Uterus (tissue), 4 donors: ENCODE measurements around the gene PRELID3B. TPM values are rescaled to one million over a fixed set of nuclear protein-coding genes. Genes with fewer than 3 reads are reported as not detected.

Experiments
- DNase-seq, 2 donors: peaks; one replicate each; pipeline ENCODE4 v3.0.0-alpha.2; 2019 to 2020
- H3K27ac ChIP-seq, 2 donors: fragments of 200-600 bp; sonication (generic); 1 replicate in 1 of 2; 2 replicates in 1 of 2; pipeline ENCODE4 v1.5.1; 2016 to 2018
- H3K27me3 ChIP-seq, 2 donors: fragments of 200-600 bp; sonication (generic); one replicate each; pipeline ENCODE4 v1.5.1; 2018 to 2019; ENCODE audit warnings: control low read depth in 1 of 2
- H3K36me3 ChIP-seq, 2 donors: fragments of 200-600 bp; sonication (generic); one replicate each; pipeline ENCODE4 v1.5.1; 2019; ENCODE audit warnings: control low read depth in 1 of 2
- H3K4me1 ChIP-seq, 2 donors: fragments of 200-600 bp; sonication (generic); one replicate each; pipeline ENCODE4 v1.5.1; 2018 to 2019; ENCODE audit warnings: control low read depth in 1 of 2
- H3K4me3 ChIP-seq, 2 donors: fragments of 200-600 bp; sonication (generic); 1 replicate in 1 of 2; 2 replicates in 1 of 2; pipeline ENCODE4 v1.5.1; 2018 to 2019; ENCODE audit warnings: mild to moderate bottlenecking in 1 of 2
- H3K9me3 ChIP-seq, 2 donors: fragments of 200-600 bp; sonication (generic); one replicate each; pipeline ENCODE4 v1.5.1; 2019; ENCODE audit warnings: control low read depth in 1 of 2
- POLR2A ChIP-seq, 2 donors: fragments of 450-650 bp; IDR thresholded peaks; one replicate each; pipeline ENCODE4 v1.6.1; 2016; ENCODE audit warnings: antibody characterized with exemption in 2 of 2, mild to moderate bottlenecking in 1 of 2, moderate library complexity in 1 of 2
- intact Hi-C: fragments of 100-400 bp; cut with DNase I; formaldehyde crosslinking; loops from one replicate; pipeline ENCODE4 v1.15.1; 2023; ENCODE audit warnings: low total_unique reads
- total RNA-seq, 4 donors: library from RNA; depleted of rRNA in 3 of 4; stranded (reverse); fragments of >200 nt in 3 of 4; gene quantifications; one replicate each; pipeline versions ENCODE4 v1.1.0 to v1.2.4, GENCODE V29; 2014 to 2023
- TF ChIP-seq, protein P1 (sequence below), 4 experiments: fragments of 200-600 bp in 2 of 4; fragments of 450-650 bp in 2 of 4; sonication (generic) in 2 of 4; IDR thresholded peaks; one replicate each; pipeline ENCODE4 v1.5.1; 2016 to 2019; ENCODE audit warnings: antibody characterized with exemption in 4 of 4, mild to moderate bottlenecking in 2 of 4, moderate library complexity in 1 of 4
- donor health status: DM: yes; HTN: yes; CAD: no.

The PRELID3B gene
- total RNA-seq, 4 donors from 2014 or later: 13.3 to 44.3 (median 31.9) TPM

DNA sequence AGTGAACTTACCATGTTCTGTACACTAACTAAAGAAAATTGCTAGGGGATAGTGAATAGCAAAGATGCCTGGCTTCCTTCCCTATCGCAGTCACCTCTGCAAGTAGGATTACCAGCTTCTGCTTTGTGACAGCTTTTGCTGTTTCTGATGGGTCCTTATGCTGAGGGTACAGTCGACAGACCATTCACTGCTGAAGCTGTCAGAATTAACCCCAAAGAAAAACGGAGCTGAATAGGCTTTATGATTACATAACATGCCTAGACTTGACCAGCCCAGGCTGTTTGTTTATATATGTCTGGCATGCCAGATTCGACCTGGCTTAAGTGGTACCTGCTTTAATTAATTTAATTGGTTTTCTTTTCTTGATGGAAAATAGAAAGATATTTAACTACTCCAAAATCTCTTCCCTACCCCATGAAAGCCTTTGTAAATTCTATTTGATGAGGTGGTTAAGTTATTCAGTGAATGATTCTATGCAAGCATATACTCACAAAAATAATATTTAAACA is 21.7 kb upstream of the PRELID3B start:
- Histone ChIP-seq H3K4me3 (no peak overlapping the region), H3K4me1 (no peaks in the 10 kb centered on the region), H3K9me3 (no peaks in the 10 kb centered on the region), H3K36me3 (no peaks in the 10 kb centered on the region), H3K27me3 (no peaks in the 10 kb centered on the region), H3K27ac (peak overlapping the region; percentile 56 to 64)
- intact Hi-C loops: no loop called here
- DNase-seq: no peak
- TF ChIP-seq, protein P1, sequence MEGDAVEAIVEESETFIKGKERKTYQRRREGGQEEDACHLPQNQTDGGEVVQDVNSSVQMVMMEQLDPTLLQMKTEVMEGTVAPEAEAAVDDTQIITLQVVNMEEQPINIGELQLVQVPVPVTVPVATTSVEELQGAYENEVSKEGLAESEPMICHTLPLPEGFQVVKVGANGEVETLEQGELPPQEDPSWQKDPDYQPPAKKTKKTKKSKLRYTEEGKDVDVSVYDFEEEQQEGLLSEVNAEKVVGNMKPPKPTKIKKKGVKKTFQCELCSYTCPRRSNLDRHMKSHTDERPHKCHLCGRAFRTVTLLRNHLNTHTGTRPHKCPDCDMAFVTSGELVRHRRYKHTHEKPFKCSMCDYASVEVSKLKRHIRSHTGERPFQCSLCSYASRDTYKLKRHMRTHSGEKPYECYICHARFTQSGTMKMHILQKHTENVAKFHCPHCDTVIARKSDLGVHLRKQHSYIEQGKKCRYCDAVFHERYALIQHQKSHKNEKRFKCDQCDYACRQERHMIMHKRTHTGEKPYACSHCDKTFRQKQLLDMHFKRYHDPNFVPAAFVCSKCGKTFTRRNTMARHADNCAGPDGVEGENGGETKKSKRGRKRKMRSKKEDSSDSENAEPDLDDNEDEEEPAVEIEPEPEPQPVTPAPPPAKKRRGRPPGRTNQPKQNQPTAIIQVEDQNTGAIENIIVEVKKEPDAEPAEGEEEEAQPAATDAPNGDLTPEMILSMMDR (IDR thresholded peaks at IDR 0.05): no peak
- TF ChIP-seq POLR2A (IDR thresholded peaks at IDR 0.05): no peak

DNA sequence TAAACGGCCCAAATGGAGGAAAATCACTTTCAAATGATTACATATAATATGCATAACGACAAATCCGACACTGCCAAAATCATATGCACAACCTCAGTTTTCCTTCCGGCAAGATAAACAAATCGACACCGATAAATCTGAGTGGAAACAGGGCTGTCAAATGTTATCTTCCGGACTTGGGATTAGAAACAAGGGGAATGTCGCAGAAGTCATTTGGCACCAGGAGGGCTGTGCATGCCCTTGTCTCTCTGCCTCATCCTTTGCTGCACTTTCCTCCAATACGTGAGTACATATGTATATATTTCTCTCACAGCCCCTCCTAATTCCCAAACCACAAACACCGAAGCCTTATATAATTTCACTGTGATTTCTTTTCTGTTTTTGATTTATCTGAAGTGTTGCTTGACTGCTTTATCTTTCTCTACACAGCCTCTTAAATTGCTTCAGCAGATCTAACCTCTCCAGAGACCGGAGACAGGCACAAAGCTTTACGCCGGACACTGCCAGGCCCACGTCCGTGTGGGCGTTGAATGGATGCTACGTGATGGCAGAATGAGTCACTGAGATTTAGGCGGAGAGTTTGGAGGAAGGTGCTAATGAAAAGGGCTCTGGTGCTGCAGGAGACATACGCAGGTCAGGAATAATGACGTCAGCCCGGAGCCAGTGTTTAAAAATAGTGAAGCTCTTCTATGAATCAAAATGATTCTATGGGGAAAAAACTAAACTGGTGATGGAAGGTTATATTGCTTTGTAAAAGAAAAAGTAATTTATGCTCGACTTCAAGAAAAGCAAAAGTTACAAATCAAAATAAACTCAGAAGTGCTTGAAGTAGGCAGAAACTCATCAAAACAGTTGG is 21.0 kb upstream of the PRELID3B start:
- peak; percentile 63 to 74 for DNase-seq
- intact Hi-C loops: no loop called here

DNA sequence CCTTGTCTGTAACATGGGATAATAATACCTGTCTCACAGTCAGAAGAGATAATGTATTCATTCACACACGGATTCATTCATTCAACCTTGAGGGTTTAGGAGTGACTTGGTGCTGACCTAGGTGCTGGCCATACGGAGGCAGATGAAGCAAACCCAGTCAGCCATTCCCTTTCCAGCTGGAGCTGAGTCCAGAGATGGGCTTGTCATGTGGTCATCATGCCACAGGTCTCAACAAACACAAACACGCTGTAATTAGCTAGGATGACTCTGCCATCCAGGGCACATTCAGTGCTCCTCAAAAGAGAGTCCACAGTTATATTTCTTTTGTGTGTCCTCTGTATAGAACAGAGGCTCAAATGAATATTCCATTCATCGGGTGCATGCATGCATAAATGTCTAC is 19.5 kb upstream of the PRELID3B start:
- no peak for TF ChIP-seq POLR2A (IDR thresholded peaks at IDR 0.05)
- TF ChIP-seq, protein P1 (IDR thresholded peaks at IDR 0.05): no peak
- no peak for DNase-seq
- intact Hi-C loops: no loop called here

More for the DNA sequence above, 21.0 kb upstream of the PRELID3B start:
- Histone ChIP-seq H3K27me3 (no peaks in the 10 kb centered on the region), H3K4me3 (no peak overlapping the region), H3K9me3 (no peaks in the 10 kb centered on the region), H3K36me3 (no peaks in the 10 kb centered on the region), H3K4me1 (no peaks in the 10 kb centered on the region), H3K27ac (peak overlapping the region; percentile 56 to 64)
- TF ChIP-seq, protein P1 (IDR thresholded peaks at IDR 0.05): no peak
- TF ChIP-seq POLR2A (IDR thresholded peaks at IDR 0.05): no peak

DNA sequence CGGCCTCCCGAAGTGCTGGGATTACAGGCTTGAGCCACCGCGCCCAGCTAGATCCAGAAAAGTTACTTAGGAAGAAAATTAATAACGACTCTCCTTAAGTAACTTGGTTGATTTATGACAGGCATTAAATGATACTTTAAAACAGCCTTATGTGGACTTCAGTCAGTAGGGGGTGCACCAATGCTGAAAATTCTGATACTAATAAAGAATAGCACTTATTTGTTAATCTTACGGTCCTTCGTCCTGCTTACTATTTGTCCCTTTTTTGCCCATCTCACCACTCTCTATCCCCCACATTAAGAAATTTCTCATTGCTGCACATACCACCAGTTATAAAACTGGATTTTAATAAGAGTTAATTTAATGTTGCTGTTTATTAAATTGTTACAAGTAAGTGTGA is 12.7 kb upstream of the PRELID3B start:
- H3K4me3 ChIP-seq: no peak overlapping the region
- H3K36me3 ChIP-seq: no peaks in the 10 kb centered on the region
- intact Hi-C loops: no loop called here
- H3K4me1 ChIP-seq: no peaks in the 10 kb centered on the region
- no peaks in the 10 kb centered on the region for H3K27me3 ChIP-seq
- no peak overlapping the region for H3K27ac ChIP-seq
- H3K9me3 ChIP-seq: no peaks in the 10 kb centered on the region
- TF ChIP-seq, protein P1 (IDR thresholded peaks at IDR 0.05): peak in 3 of 4 experiments; percentile 16 to 37 (median 16)
- TF ChIP-seq POLR2A (IDR thresholded peaks at IDR 0.05): no peak
- DNase-seq: no peak

More for the DNA sequence above, 19.5 kb upstream of the PRELID3B start:
- Histone ChIP-seq H3K27ac (no peak overlapping the region), H3K36me3 (no peaks in the 10 kb centered on the region), H3K27me3 (no peaks in the 10 kb centered on the region), H3K9me3 (no peaks in the 10 kb centered on the region), H3K4me3 (no peak overlapping the region), H3K4me1 (no peaks in the 10 kb centered on the region)

DNA sequence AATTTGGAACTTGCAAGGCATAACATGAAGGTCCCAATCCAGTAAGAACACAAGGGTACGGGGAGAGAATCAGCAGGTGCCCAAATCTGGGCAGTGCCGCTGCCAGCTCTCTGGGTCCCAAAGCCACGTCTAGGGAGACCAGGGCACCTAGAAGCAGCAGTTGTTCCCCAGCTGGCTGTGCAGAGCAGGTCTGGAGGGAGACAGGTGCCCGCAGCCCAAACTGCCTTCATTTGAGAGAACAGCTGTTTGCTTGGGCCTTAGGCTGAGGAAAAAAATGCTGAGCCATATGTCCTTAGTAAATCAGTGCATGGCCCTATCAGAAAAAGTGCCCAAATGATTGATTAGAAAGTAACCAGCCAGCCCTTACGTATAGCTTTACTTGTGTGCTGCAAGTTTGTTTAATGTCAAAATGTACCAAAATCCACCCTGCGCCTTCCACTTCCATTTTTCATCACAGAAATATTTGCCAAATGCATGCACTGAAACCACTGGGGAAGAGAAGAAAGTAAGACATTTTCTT is 9.1 kb upstream of the PRELID3B start:
- Histone ChIP-seq H3K4me1 (no peaks in the 10 kb centered on the region), H3K27ac (no peak overlapping the region), H3K27me3 (no peaks in the 10 kb centered on the region), H3K4me3 (no peak overlapping the region), H3K36me3 (no peaks in the 10 kb centered on the region), H3K9me3 (no peaks in the 10 kb centered on the region)
- intact Hi-C loops: no loop called here
- TF ChIP-seq, protein P1 (IDR thresholded peaks at IDR 0.05): no peak
- no peak for TF ChIP-seq POLR2A (IDR thresholded peaks at IDR 0.05)
- no peak for DNase-seq
